NOMO-1 treated with dmso at 0.1 percent for 144 hours (cell line): ENCODE measurements around the gene MYO18B.

Source experiments
- DNase-seq: peaks from one replicate; lab custom pipeline; 2025; ENCODE audit not compliant: unreplicated experiment; lab: John Stamatoyannopoulos, UW

MYO18B gene

GRCh38 chr22:25935266-25936058 lies 193.5 kb downstream of the MYO18B start:
- no peak for DNase-seq

GRCh38 chr22:25938151-25938550 lies 196.2 kb downstream of the MYO18B start:
- DNase-seq, result no peak

- no peak for DNase-seq
These were observed 197.4 kb downstream of the MYO18B start for GRCh38 chr22:25939384-25939783.

GRCh38 chr22:25940479-25940878 lies 198.5 kb downstream of the MYO18B start:
- no peak for DNase-seq

- no peak for DNase-seq
These were observed 199.5 kb downstream of the MYO18B start for GRCh38 chr22:25941365-25941960.

- no peak for DNase-seq
These were observed 200.3 kb downstream of the MYO18B start for GRCh38 chr22:25942115-25942855.

GRCh38 chr22:25942856-25943411 lies 200.9 kb downstream of the MYO18B start:
- no peak for DNase-seq

- DNase-seq, result no peak
These were observed 208.1 kb downstream of the MYO18B start for GRCh38 chr22:25950111-25950510.

GRCh38 chr22:25953276-25953675 lies 211.3 kb downstream of the MYO18B start:
- DNase-seq, result no peak

GRCh38 chr22:25953919-25954318 lies 211.9 kb downstream of the MYO18B start:
- no peak for DNase-seq

GRCh38 chr22:25955323-25955722 lies 213.3 kb downstream of the MYO18B start:
- DNase-seq, result no peak

- DNase-seq, result no peak
These were observed 214.8 kb downstream of the MYO18B start for GRCh38 chr22:25956801-25957200.

- DNase-seq, result no peak
These were observed 218.1 kb downstream of the MYO18B start for GRCh38 chr22:25959818-25960774.

- no peak for DNase-seq
These were observed 219.7 kb downstream of the MYO18B start for GRCh38 chr22:25961699-25962098.

GRCh38 chr22:25962711-25963110 lies 220.7 kb downstream of the MYO18B start:
- DNase-seq, result no peak

GRCh38 chr22:25964961-25965730 lies 223.2 kb downstream of the MYO18B start:
- DNase-seq, result no peak

GRCh38 chr22:25966448-25966913 lies 224.5 kb downstream of the MYO18B start:
- no peak for DNase-seq

- no peak for DNase-seq
These were observed 227.3 kb downstream of the MYO18B start for GRCh38 chr22:25969286-25969685.

- no peak for DNase-seq
These were observed 227.9 kb downstream of the MYO18B start for GRCh38 chr22:25969901-25970300.
